Bronchial epithelial cell (primary cell): ENCODE data around the gene TM2D3. TPM values are rescaled to one million over a fixed set of nuclear protein-coding genes. Genes with fewer than 3 reads are reported as not detected.
A peak's percentile ranks its signal among the peaks of the same experiment; 100 is the strongest.

Source experiments
- DNase-seq: peaks from one replicate; pipeline ENCODE4 v3.0.0-alpha.2; 2010; ENCODE audit warnings: low read depth
- FAIRE-seq: peaks from 2 replicates; lab custom pipeline; 2011; peaks lifted over from hg19 to GRCh38; lab: Jason Lieb, UNC
- H3K27me3 ChIP-seq: 2 replicates; pipeline ENCODE4 v1.5.1; 2011; ENCODE audit warnings: low read length; ENCODE audit not compliant: control insufficient read depth, insufficient read depth
- H3K36me3 ChIP-seq: 2 replicates; pipeline ENCODE4 v1.5.1; 2011; ENCODE audit warnings: low read length; ENCODE audit not compliant: control insufficient read depth, insufficient read depth
- H3K4me3 ChIP-seq: 2 replicates; pipeline ENCODE4 v1.5.1; 2011; ENCODE audit warnings: mild to moderate bottlenecking, low read depth, low read length, control low read depth
- CTCF ChIP-seq: IDR thresholded peaks from 2 replicates; pipeline ENCODE4 v1.5.1; 2011; ENCODE audit warnings: mild to moderate bottlenecking, moderate library complexity, low read length, control low read depth, inconsistent platforms; ENCODE audit not compliant: insufficient read depth, severe bottlenecking
- total RNA-seq: library from RNA; depleted of rRNA; stranded (reverse); fragments of >200 nt; gene quantifications from 2 replicates; pipeline ENCODE4 v1.2.1, GENCODE V29; 2014

The TM2D3 gene
- total RNA-seq, 1 donor from 2014 or later: 21.6 TPM

GRCh38 chr15:101676921-101677329 is 24.7 kb upstream of the TM2D3 start:
- no peak for FAIRE-seq
- peaks cover under 1% of the 10 kb centered on the region for H3K36me3 ChIP-seq
- TF ChIP-seq CTCF: no peak

GRCh38 chr15:101675796-101676582 is 23.8 kb upstream of the TM2D3 start:
- TF ChIP-seq CTCF: no peak
- FAIRE-seq (no peak), DNase-seq (peak; percentile 81)

More at GRCh38 chr15:101676921-101677329, 24.7 kb upstream of the TM2D3 start:
- no peak for DNase-seq
- no peak overlapping the region for H3K4me3 ChIP-seq
- no peaks in the 10 kb centered on the region for H3K27me3 ChIP-seq

GRCh38 chr15:101675015-101675414 is 22.8 kb upstream of the TM2D3 start:
- H3K36me3 ChIP-seq: peaks cover 1% of the 10 kb centered on the region
- DNase-seq (peak; percentile 78), FAIRE-seq (no peak)
- no peak for TF ChIP-seq CTCF
- no peak overlapping the region for H3K4me3 ChIP-seq
- no peaks in the 10 kb centered on the region for H3K27me3 ChIP-seq

More at GRCh38 chr15:101675796-101676582, 23.8 kb upstream of the TM2D3 start:
- H3K36me3 ChIP-seq: peaks cover 1% of the 10 kb centered on the region
- H3K27me3 ChIP-seq: no peaks in the 10 kb centered on the region
- no peak overlapping the region for H3K4me3 ChIP-seq

GRCh38 chr15:101672298-101672697 is 20.1 kb upstream of the TM2D3 start:
- Histone ChIP-seq H3K36me3 (peaks cover 1% of the 10 kb centered on the region), H3K4me3 (no peak overlapping the region), H3K27me3 (no peaks in the 10 kb centered on the region)
- TF ChIP-seq CTCF: no peak
- FAIRE-seq (no peak), DNase-seq (no peak)

GRCh38 chr15:101669744-101670143 is 17.6 kb upstream of the TM2D3 start:
- no peaks in the 10 kb centered on the region for H3K27me3 ChIP-seq
- peaks cover 1% of the 10 kb centered on the region for H3K36me3 ChIP-seq
- no peak for FAIRE-seq
- no peak for TF ChIP-seq CTCF
- DNase-seq: peak; percentile 68
- H3K4me3 ChIP-seq: no peak overlapping the region
